Bladder microvascular endothelial cell (primary cell): ENCODE results near the gene KRTAP17-1. TPM values are rescaled to one million over a fixed set of nuclear protein-coding genes. Genes with fewer than 3 reads are reported as not detected.

ENCODE experiments used
- total RNA-seq: library from RNA; depleted of rRNA; stranded (reverse); fragments of >200 nt; gene quantifications from 2 replicates; pipeline ENCODE4 v1.2.3, GENCODE V29; 2014

KRTAP17-1 gene
- not detected in 2 replicates for total RNA-seq

GRCh38 chr17:41315204-41315794 is at the start of gene KRTAP17-1:
Gene KRTAP17-1 (minus strand): TSS chr17:41315710. CDS start chr17:41315650, 60 bp downstream.

GRCh38 chr17:41350381-41350878 is 34.9 kb upstream of the KRTAP17-1 start, which contains the start of gene KRT33A:
Gene KRT33A (minus strand): TSS chr17:41350828. CDS start chr17:41350767, 61 bp downstream.

GRCh38 chr17:41308918-41309359 is 6.6 kb downstream of the KRTAP17-1 start, which contains the start of gene KRTAP16-1:
Gene KRTAP16-1 (minus strand): TSS chr17:41309309. CDS start chr17:41309253, 56 bp downstream.

GRCh38 chr17:41301916-41302901 is 13.3 kb downstream of the KRTAP17-1 start, which contains the start of gene KRTAP29-1:
Gene KRTAP29-1 (minus strand): TSS chr17:41302851. CDS start chr17:41302851, 0 bp downstream.

GRCh38 chr17:41275648-41276190 is 39.8 kb downstream of the KRTAP17-1 start, which contains the start of gene KRTAP9-7:
Gene KRTAP9-7 (plus strand): TSS chr17:41275698. CDS start chr17:41275698, 0 bp downstream.

GRCh38 chr17:41265078-41265477 is 50.4 kb downstream of the KRTAP17-1 start, which contains the start of gene KRTAP9-6:
Gene KRTAP9-6 (plus strand): TSS chr17:41265378. CDS start chr17:41265378, 0 bp downstream.

Other genes with a start within 250 kb of the KRTAP17-1 start
- not detected in 2 replicates for gene KRTAP2-4, start 249.8 kb downstream of the KRTAP17-1 start, total RNA-seq
- gene KRTAP4-7, start 231.6 kb downstream of the KRTAP17-1 start, total RNA-seq: not detected in 2 replicates
- gene KRTAP4-8, start 217.6 kb downstream of the KRTAP17-1 start, total RNA-seq: not detected in 2 replicates
- not detected in 2 replicates for gene KRTAP4-16, start 213.5 kb downstream of the KRTAP17-1 start, total RNA-seq
- not detected in 2 replicates for gene KRTAP4-9, start 210.3 kb downstream of the KRTAP17-1 start, total RNA-seq
- not detected in 2 replicates for gene KRTAP4-11, start 197.3 kb downstream of the KRTAP17-1 start, total RNA-seq
- gene KRTAP4-12, start 191.5 kb downstream of the KRTAP17-1 start, total RNA-seq: not detected in 2 replicates
- not detected in 2 replicates for gene KRTAP4-6, start 175.2 kb downstream of the KRTAP17-1 start, total RNA-seq
- gene KRTAP4-5, start 165.9 kb downstream of the KRTAP17-1 start, total RNA-seq: not detected in 2 replicates
- not detected in 2 replicates for gene KRTAP4-4, start 155.0 kb downstream of the KRTAP17-1 start, total RNA-seq
- not detected in 2 replicates for gene KRTAP4-3, start 147.5 kb downstream of the KRTAP17-1 start, total RNA-seq
- not detected in 2 replicates for gene KRTAP4-2, start 137.5 kb downstream of the KRTAP17-1 start, total RNA-seq
- gene KRTAP4-1, start 130.8 kb downstream of the KRTAP17-1 start, total RNA-seq: not detected in 2 replicates
- gene KRTAP9-1, start 125.8 kb downstream of the KRTAP17-1 start, total RNA-seq: not detected in 2 replicates
- not detected in 2 replicates for gene KRTAP9-2, start 89.1 kb downstream of the KRTAP17-1 start, total RNA-seq
- not detected in 2 replicates for gene KRTAP9-3, start 83.3 kb downstream of the KRTAP17-1 start, total RNA-seq
- gene KRTAP9-8, start 77.7 kb downstream of the KRTAP17-1 start, total RNA-seq: not detected in 2 replicates
- not detected in 2 replicates for gene KRTAP9-4, start 66.0 kb downstream of the KRTAP17-1 start, total RNA-seq
- gene KRTAP9-9, start 60.3 kb downstream of the KRTAP17-1 start, total RNA-seq: not detected in 2 replicates
- gene KRTAP9-6, start 50.3 kb downstream of the KRTAP17-1 start, total RNA-seq: not detected in 2 replicates
- not detected in 2 replicates for gene KRTAP9-7, start 40.0 kb downstream of the KRTAP17-1 start, total RNA-seq
- not detected in 2 replicates for gene KRTAP29-1, start 12.9 kb downstream of the KRTAP17-1 start, total RNA-seq
- gene KRTAP16-1, start 6.4 kb downstream of the KRTAP17-1 start, total RNA-seq: not detected in 2 replicates
- not detected in 2 replicates for gene KRT33A, start 35.1 kb upstream of the KRTAP17-1 start, total RNA-seq
- gene KRT33B, start 54.1 kb upstream of the KRTAP17-1 start, total RNA-seq: not detected in 2 replicates
- 0.44 and 0.49 TPM in 2 replicates for gene KRT34, start 66.6 kb upstream of the KRTAP17-1 start, total RNA-seq
- not detected in 2 replicates for gene KRT31, start 81.9 kb upstream of the KRTAP17-1 start, total RNA-seq
- not detected in 2 replicates for gene KRT37, start 108.9 kb upstream of the KRTAP17-1 start, total RNA-seq
- gene KRT38, start 125.3 kb upstream of the KRTAP17-1 start, total RNA-seq: not detected in 2 replicates
- gene KRT32, start 151.7 kb upstream of the KRTAP17-1 start, total RNA-seq: not detected in 2 replicates
- gene KRT35, start 165.4 kb upstream of the KRTAP17-1 start, total RNA-seq: not detected in 2 replicates
- gene KRT36, start 174.2 kb upstream of the KRTAP17-1 start, total RNA-seq: 0.06 and 0.16 TPM in 2 replicates
- gene KRT13, start 189.9 kb upstream of the KRTAP17-1 start, total RNA-seq: not detected in 2 replicates
- 0.16 and 0.57 TPM in 2 replicates for gene KRT15, start 203.2 kb upstream of the KRTAP17-1 start, total RNA-seq
- gene KRT19, start 212.6 kb upstream of the KRTAP17-1 start, total RNA-seq: 3.9 and 13.9 TPM in 2 replicates